ENCODE results near the gene LSM3.

The LSM3 gene

DNA sequence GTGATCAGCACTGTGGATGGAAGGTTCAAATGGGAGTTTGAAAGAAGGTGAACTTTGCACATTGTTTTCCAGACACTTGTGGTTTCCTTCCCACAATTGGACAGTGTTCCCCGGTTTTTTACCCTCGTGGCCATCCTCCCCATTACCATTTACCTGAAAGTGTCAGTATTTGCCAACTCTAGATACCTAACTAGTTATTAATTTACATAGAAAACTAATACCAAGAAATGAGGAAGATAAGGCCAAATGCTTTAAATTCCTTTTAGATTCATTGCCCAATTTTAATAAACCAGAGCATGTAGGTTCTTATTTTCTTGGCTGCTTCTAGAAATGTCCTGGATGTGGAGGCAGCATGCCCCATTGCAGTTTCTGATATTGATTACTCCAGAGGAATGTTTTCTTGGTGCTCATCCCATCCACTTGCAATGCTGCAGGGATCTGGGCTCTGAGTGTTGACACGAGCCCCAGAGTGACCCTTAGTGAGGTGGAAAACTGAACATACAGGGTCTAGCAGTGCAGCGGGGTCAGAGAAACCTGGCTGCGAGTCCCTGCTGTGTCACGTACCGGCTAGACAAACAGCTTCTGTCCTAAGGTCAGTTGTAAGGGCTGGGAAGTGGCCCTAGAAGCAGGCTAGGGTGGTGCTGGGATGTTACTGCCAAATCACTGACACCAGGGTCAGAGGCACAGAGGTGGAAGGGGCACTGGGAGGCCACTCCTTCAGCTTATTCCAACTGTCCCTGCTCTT is 23.5 kb downstream of the LSM3 start:
- no peak overlapping the region for H3K4me3 ChIP-seq (replicated peaks; ENCODE audit: insufficient read depth, low read length)
- no peak overlapping the region for H3K27ac ChIP-seq (replicated peaks)
- DNase-seq (ENCODE audit: low read depth in 1 of 2, low spot score in 1 of 2) = no peak
- no peaks in the 10 kb centered on the region for H3K27me3 ChIP-seq (ENCODE audit: insufficient read depth, poor library complexity, severe bottlenecking)
- TF ChIP-seq SPI1 (IDR thresholded peaks at IDR 0.05; ENCODE audit: borderline replicate concordance, low read depth) (no peak), POLR2AphosphoS5 (IDR thresholded peaks at IDR 0.05; ENCODE audit: low read depth) (no peak), GABPA (IDR thresholded peaks at IDR 0.05; ENCODE audit: low read depth) (no peak)
- TF ChIP-seq, protein P1, sequence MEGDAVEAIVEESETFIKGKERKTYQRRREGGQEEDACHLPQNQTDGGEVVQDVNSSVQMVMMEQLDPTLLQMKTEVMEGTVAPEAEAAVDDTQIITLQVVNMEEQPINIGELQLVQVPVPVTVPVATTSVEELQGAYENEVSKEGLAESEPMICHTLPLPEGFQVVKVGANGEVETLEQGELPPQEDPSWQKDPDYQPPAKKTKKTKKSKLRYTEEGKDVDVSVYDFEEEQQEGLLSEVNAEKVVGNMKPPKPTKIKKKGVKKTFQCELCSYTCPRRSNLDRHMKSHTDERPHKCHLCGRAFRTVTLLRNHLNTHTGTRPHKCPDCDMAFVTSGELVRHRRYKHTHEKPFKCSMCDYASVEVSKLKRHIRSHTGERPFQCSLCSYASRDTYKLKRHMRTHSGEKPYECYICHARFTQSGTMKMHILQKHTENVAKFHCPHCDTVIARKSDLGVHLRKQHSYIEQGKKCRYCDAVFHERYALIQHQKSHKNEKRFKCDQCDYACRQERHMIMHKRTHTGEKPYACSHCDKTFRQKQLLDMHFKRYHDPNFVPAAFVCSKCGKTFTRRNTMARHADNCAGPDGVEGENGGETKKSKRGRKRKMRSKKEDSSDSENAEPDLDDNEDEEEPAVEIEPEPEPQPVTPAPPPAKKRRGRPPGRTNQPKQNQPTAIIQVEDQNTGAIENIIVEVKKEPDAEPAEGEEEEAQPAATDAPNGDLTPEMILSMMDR (IDR thresholded peaks at IDR 0.05; ENCODE audit: insufficient read depth, low read length) = no peak
- TF ChIP-seq, protein P2, sequence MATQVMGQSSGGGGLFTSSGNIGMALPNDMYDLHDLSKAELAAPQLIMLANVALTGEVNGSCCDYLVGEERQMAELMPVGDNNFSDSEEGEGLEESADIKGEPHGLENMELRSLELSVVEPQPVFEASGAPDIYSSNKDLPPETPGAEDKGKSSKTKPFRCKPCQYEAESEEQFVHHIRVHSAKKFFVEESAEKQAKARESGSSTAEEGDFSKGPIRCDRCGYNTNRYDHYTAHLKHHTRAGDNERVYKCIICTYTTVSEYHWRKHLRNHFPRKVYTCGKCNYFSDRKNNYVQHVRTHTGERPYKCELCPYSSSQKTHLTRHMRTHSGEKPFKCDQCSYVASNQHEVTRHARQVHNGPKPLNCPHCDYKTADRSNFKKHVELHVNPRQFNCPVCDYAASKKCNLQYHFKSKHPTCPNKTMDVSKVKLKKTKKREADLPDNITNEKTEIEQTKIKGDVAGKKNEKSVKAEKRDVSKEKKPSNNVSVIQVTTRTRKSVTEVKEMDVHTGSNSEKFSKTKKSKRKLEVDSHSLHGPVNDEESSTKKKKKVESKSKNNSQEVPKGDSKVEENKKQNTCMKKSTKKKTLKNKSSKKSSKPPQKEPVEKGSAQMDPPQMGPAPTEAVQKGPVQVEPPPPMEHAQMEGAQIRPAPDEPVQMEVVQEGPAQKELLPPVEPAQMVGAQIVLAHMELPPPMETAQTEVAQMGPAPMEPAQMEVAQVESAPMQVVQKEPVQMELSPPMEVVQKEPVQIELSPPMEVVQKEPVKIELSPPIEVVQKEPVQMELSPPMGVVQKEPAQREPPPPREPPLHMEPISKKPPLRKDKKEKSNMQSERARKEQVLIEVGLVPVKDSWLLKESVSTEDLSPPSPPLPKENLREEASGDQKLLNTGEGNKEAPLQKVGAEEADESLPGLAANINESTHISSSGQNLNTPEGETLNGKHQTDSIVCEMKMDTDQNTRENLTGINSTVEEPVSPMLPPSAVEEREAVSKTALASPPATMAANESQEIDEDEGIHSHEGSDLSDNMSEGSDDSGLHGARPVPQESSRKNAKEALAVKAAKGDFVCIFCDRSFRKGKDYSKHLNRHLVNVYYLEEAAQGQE (IDR thresholded peaks at IDR 0.05; ENCODE audit: insufficient replicate concordance, low read depth) = no peak

DNA sequence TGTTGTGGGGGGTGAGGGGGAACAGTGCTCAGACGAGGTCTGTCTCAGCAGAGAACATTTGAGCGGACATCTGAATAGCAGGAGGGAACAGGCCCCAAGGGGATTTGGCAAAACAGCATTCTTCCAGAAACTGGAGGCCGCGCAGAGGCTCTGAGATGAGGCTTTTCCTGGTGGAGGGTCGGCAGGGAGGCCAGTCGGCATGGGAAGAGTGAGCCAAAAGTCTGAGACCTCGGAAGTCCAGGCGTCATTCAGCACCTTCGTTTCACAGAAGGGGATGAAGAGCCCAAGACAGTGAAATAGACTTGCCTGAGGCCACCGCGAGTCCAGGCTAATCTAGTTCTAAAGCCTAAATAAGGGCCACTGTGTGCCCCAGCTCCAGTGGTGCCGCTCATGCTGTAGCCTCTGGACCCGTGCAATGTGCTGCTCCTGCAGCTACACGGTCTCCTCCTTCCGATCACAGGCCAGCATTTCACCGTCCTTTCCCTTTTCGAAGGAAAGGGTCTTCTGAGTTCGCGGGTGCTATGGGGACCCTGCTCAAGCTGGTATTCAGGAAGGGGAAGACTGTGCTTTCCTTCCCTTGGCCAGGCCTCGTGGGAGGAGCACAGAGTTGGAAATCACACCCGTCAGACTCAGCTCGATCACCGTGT is 24.4 kb downstream of the LSM3 start:
- H3K27me3 ChIP-seq (ENCODE audit: insufficient read depth, poor library complexity, severe bottlenecking) = no peaks in the 10 kb centered on the region
- TF ChIP-seq, protein P2 (IDR thresholded peaks at IDR 0.05; ENCODE audit: insufficient replicate concordance, low read depth) = no peak
- no peak for TF ChIP-seq GABPA (IDR thresholded peaks at IDR 0.05; ENCODE audit: low read depth)
- TF ChIP-seq, protein P1 (IDR thresholded peaks at IDR 0.05; ENCODE audit: insufficient read depth, low read length) = no peak
- TF ChIP-seq POLR2AphosphoS5 (IDR thresholded peaks at IDR 0.05; ENCODE audit: low read depth) = no peak
- no peak for TF ChIP-seq SPI1 (IDR thresholded peaks at IDR 0.05; ENCODE audit: borderline replicate concordance, low read depth)
- H3K27ac ChIP-seq (replicated peaks) = no peak overlapping the region
- no peak for DNase-seq (ENCODE audit: low read depth in 1 of 2, low spot score in 1 of 2)
- no peak overlapping the region for H3K4me3 ChIP-seq (replicated peaks; ENCODE audit: insufficient read depth, low read length)

DNA sequence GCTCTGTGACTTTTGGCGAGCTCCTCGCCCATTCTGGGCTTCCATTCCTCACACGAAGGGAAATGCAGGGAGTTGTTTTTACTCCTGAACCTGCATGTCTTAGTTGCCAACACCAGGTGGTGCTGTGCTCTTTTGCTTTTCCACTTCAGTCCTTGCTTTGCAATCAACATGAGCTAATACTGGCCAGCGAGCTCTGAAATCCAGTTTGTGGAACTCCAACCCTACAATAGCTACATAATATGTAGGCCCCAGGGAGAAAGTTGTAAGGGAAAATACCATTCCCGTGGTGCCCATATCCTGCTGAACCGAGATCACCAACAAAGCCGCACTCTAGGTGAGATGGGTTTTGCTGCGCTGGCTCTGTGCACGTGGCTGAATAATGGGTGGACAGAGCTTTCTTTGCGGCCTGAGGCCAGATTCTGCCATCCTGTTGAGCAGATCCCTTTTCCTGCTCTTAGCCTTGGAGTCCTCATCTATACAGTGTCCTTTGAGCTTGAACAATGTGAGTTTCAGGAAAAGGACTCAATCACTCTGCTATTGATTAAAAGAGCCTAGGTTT is 25.0 kb downstream of the LSM3 start:
- Histone ChIP-seq H3K4me3 (replicated peaks; ENCODE audit: insufficient read depth, low read length) (no peak overlapping the region), H3K27ac (replicated peaks) (peak overlapping the region; percentile 64), H3K27me3 (ENCODE audit: insufficient read depth, poor library complexity, severe bottlenecking) (no peaks in the 10 kb centered on the region)
- TF ChIP-seq, protein P1 (IDR thresholded peaks at IDR 0.05; ENCODE audit: insufficient read depth, low read length) = peak; percentile 92
- no peak for TF ChIP-seq GABPA (IDR thresholded peaks at IDR 0.05; ENCODE audit: low read depth)
- TF ChIP-seq POLR2AphosphoS5 (IDR thresholded peaks at IDR 0.05; ENCODE audit: low read depth) = no peak
- DNase-seq (ENCODE audit: low read depth in 1 of 2, low spot score in 1 of 2) = peak; percentile 61 to 79
